K562 (cell line): Measurements from ENCODE around the gene RGS3. TPM values are rescaled to one million over a fixed set of nuclear protein-coding genes. Genes with fewer than 3 reads are reported as not detected.

Source experiments
- ATAC-seq: fragments of 200-7000 bp; cut with Tn5 transposase; 3 replicates; pipeline ENCODE4 v1.9.1; 2020; ENCODE audit warnings: moderate library complexity
- BruUV-seq: library from RNA; stranded (reverse); fragments of 400-500 nt; replicated peaks from 2 replicates; lab custom pipeline; 2021; lab: Mats Ljungman, UMichigan
- CTCF ChIA-PET: fragments of 300-600 bp; formaldehyde crosslinking; extraction: SDS; loops from one replicate; lab custom pipeline; 2021; ENCODE audit warnings: low intra/inter-chr PET ratio; lab: Yijun Ruan, JAX
- POLR2A ChIA-PET: fragments of 300-600, 350-650 bp; sonication (Branson Sonifier 250); formaldehyde crosslinking; extraction: SDS; loops from one replicate; lab custom pipeline; 2021; ENCODE audit warnings: antibody characterized with exemption, inconsistent platforms; lab: Yijun Ruan, JAX
- DNase-seq, 4 experiments: peaks; one replicate each; pipeline versions ENCODE4 v3.0.0 to v3.0.0-alpha.2; 2011 to 2018; ENCODE audit warnings: low spot score in 3 of 4, mixed read lengths in 3 of 4; ENCODE audit errors: extremely low read depth in 1 of 4
- FAIRE-seq: peaks from 2 replicates; lab custom pipeline; 2011; peaks lifted over from hg19 to GRCh38; lab: Jason Lieb, UNC
- H2AFZ ChIP-seq: 2 replicates; pipeline ENCODE4 v1.6.0; 2011; ENCODE audit warnings: low read depth, low read length, control low read depth, inconsistent platforms
- H3K27ac ChIP-seq: fragments of 200-600 bp; 3 replicates; pipeline ENCODE4 v1.8.0; 2011; ENCODE audit warnings: low read depth, mild to moderate bottlenecking, control low read depth, inconsistent platforms, low read length, moderate library complexity, mixed read lengths; ENCODE audit errors: extremely low read depth
- H3K27me3 ChIP-seq, 2 experiments: fragments of 300-600 bp in 1 of 2; 2 replicates in 1 of 2; 3 replicates in 1 of 2; pipeline versions ENCODE4 v1.6.0 to v1.8.0; 2011; ENCODE audit warnings: inconsistent platforms in 2 of 2, low read length in 2 of 2, mild to moderate bottlenecking in 1 of 2, mixed read lengths in 1 of 2, moderate library complexity in 1 of 2; ENCODE audit not compliant: control insufficient read depth in 2 of 2, insufficient read depth in 2 of 2
- H3K36me3 ChIP-seq: fragments of 300-600 bp; 3 replicates; pipeline ENCODE4 v1.8.0; 2011; ENCODE audit warnings: mild to moderate bottlenecking, low read length, inconsistent platforms; ENCODE audit not compliant: control insufficient read depth, insufficient read depth
- H3K4me1 ChIP-seq, 2 experiments: fragments of 200-600 bp in 1 of 2; replicated peaks in 1 of 2; 2 replicates in 1 of 2; 3 replicates in 1 of 2; pipeline versions ENCODE4 v1.5.1 to v1.8.0; 2011; ENCODE audit warnings: inconsistent platforms in 2 of 2, low read length in 2 of 2, mild to moderate bottlenecking in 1 of 2, mixed read lengths in 1 of 2, moderate library complexity in 1 of 2; ENCODE audit not compliant: control insufficient read depth in 2 of 2, insufficient read depth in 2 of 2
- H3K4me2 ChIP-seq: 2 replicates; pipeline ENCODE4 v1.6.1; 2011; ENCODE audit warnings: low read length, control low read depth, inconsistent platforms, mixed read lengths; ENCODE audit not compliant: insufficient read depth
- H3K4me3 ChIP-seq: fragments of 200-600 bp; sonication (generic), shearing (Covaris generic); 2 replicates; pipeline ENCODE4 v1.5.1; 2016; ENCODE audit warnings: control low read depth, inconsistent platforms
- H3K79me2 ChIP-seq: fragments of 200-600 bp; 3 replicates; pipeline ENCODE4 v1.8.0; 2011; ENCODE audit warnings: low read length, inconsistent platforms; ENCODE audit not compliant: control insufficient read depth, insufficient read depth
- H3K9ac ChIP-seq, 2 experiments: 2 replicates each; pipeline versions ENCODE4 v1.6.0 to v1.6.1; 2011; ENCODE audit warnings: low read depth in 2 of 2, low read length in 2 of 2, control low read depth in 1 of 2, inconsistent platforms in 1 of 2, mild to moderate bottlenecking in 1 of 2, mixed read lengths in 1 of 2; ENCODE audit not compliant: insufficient read depth in 1 of 2
- H3K9me1 ChIP-seq: one replicate; pipeline ENCODE4 v1.6.0; 2011; ENCODE audit warnings: inconsistent platforms, mild to moderate bottlenecking, low read length, moderate library complexity; ENCODE audit not compliant: control insufficient read depth, insufficient read depth
- H3K9me3 ChIP-seq: replicated peaks from 2 replicates; pipeline ENCODE4 v1.5.1; 2011; ENCODE audit warnings: low read depth, low read length, inconsistent platforms; ENCODE audit not compliant: control insufficient read depth, insufficient read depth
- H4K20me1 ChIP-seq: replicated peaks from 2 replicates; pipeline ENCODE4 v1.6.1; 2011; ENCODE audit warnings: low read length, inconsistent platforms, mixed read lengths; ENCODE audit not compliant: control insufficient read depth, insufficient read depth
- CAMTA2 ChIP-seq: fragments of 250-450 bp; sonication (Bioruptor Pico); conservative IDR thresholded peaks from 2 replicates; pipeline ENCODE4 v1.5.1; 2022
- FOXP1 ChIP-seq: sonication (generic); formaldehyde crosslinking; IDR thresholded peaks from 2 replicates; pipeline ENCODE4 v1.8.0; 2022; ENCODE audit warnings: mild to moderate bottlenecking, missing genetic modification reagents
- KHSRP ChIP-seq: fragments of 450-650 bp; IDR thresholded peaks from 2 replicates; pipeline ENCODE4 v1.6.1; 2017
- MYC ChIP-seq, 2 experiments: fragments of 250-450 bp in 1 of 2; sonication (Bioruptor Pico) in 1 of 2; IDR thresholded peaks; 2 replicates each; pipeline versions ENCODE4 v1.5.1 to v1.6.1; 2012 to 2021; ENCODE audit warnings: low read depth in 2 of 2, borderline replicate concordance in 1 of 2, improper control_type of control experiment in 1 of 2, low read length in 1 of 2, mild to moderate bottlenecking in 1 of 2, moderate library complexity in 1 of 2
- NCOR1 ChIP-seq: fragments of 450-650 bp; IDR thresholded peaks from 2 replicates; pipeline ENCODE4 v1.6.1; 2016; ENCODE audit warnings: mild to moderate bottlenecking, moderate library complexity
- PHF20 ChIP-seq: fragments of 450-650 bp; IDR thresholded peaks from 2 replicates; pipeline ENCODE4 v1.6.1; 2018; ENCODE audit not compliant: partially characterized antibody
- POLR3G ChIP-seq: IDR thresholded peaks from 2 replicates; pipeline ENCODE4 v1.6.1; 2011; ENCODE audit not compliant: insufficient read length, insufficient replicate concordance; ENCODE audit errors: extremely low read depth
- SIRT6 ChIP-seq: IDR thresholded peaks from one replicate; pipeline ENCODE4 v1.6.1; 2012; ENCODE audit warnings: low read depth, mild to moderate bottlenecking, control low read depth, inconsistent platforms, low read length, moderate library complexity
- SP1 ChIP-seq: sonication (generic); formaldehyde crosslinking; IDR thresholded peaks from 2 replicates; pipeline ENCODE4 v1.8.1; 2022; ENCODE audit warnings: mild to moderate bottlenecking, missing genetic modification reagents
- ZC3H8 ChIP-seq: fragments of 450-650 bp; IDR thresholded peaks from 2 replicates; pipeline ENCODE4 v1.6.1; 2017
- ZNF518B ChIP-seq: fragments of 250-450 bp; sonication (Bioruptor Pico); IDR thresholded peaks from 2 replicates; pipeline ENCODE4 v1.5.0; 2021; ENCODE audit warnings: mild to moderate bottlenecking, moderate library complexity
- WGBS: fragments of 100-300 bp; shearing (Covaris generic); methylation state at CpG from one replicate; pipeline ENCODE4 v1.1.6; 2016; ENCODE audit warnings: low coverage, mixed read lengths; ENCODE audit not compliant: insufficient coverage; ENCODE audit errors: missing lambda C conversion rate; 5-methylcytosine and 5-hydroxymethylcytosine counted together
- in situ Hi-C: fragments of 300-500 bp; cut with MboI; formaldehyde crosslinking; loops from 4 replicates; pipeline ENCODE4 v1.15.0; 2018; ENCODE audit warnings: inconsistent platforms, mixed read lengths
- intact Hi-C: fragments of 100-400 bp; cut with micrococcal nuclease; formaldehyde crosslinking; loops from 2 replicates; pipeline ENCODE4 v1.14.2; 2022
- polyA plus RNA-seq, 8 experiments: library from polyadenylated mRNA; depleted of rRNA in 4 of 8; stranded (reverse) in 5 of 8; unstranded in 3 of 8; fragments of >200 nt; fragmentation: Nextera tagmentation in 2 of 8; fragmentation: Illumina TruSeq in 1 of 8; extraction: Ambion mirVana in 2 of 8; extraction: Trizol in 1 of 8; gene quantifications; 2 replicates each; pipeline versions ENCODE4 v1.2.1 to v1.2.3, GENCODE V29; 2011 to 2014; ENCODE audit warnings: inconsistent platforms in 1 of 8, missing spikeins in 1 of 8
- total RNA-seq, 7 experiments: library from RNA; depleted of rRNA in 6 of 7; stranded (reverse); fragments of >200 nt in 6 of 7; fragmentation: Illumina TruSeq in 2 of 7; extraction: Trizol in 2 of 7; gene quantifications; 2 replicates each; pipeline versions ENCODE4 v1.2.1 to v1.2.3, GENCODE V29; 2011 to 2021; ENCODE audit warnings: low replicate concordance in 1 of 7
- TF ChIP-seq, protein P1 (sequence below), 2 experiments: fragments of 450-650 bp; IDR thresholded peaks; 2 replicates each; pipeline ENCODE4 v1.6.1; 2016; ENCODE audit warnings: mild to moderate bottlenecking in 2 of 2, borderline replicate concordance in 1 of 2, low read depth in 1 of 2, moderate library complexity in 1 of 2

RGS3 gene
- total and polyA plus RNA-seq, 9 of the 15 experiments (the other 6 are each of a cell fraction or from before 2014, with no cell fraction given) = 0.08 to 2.9 (median 0.95) TPM

DNA sequence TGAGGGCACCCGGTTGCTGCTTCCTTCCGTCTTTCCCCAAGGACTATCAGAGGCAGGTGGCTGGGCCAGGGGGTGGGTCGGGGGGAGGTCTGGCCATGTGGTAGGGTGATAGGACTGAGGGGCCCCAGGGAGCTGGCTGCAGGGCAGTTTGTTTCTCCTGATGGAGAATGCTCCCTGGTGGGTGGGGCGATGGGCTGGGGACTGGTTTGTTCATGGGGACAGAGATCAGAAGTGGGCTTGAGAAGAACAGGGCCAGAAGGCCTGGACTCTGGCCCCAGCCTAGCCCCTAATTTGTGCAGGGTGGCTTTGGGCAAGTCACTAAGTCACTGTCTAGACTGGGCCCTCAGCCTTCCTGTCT lies 117.4 kb downstream of the RGS3 start:
- Histone ChIP-seq H3K9ac (no peak overlapping the region), H3K27ac (no peak overlapping the region), H3K4me2 (no peak overlapping the region), H3K9me1 (no peaks in the 10 kb centered on the region), H3K36me3 (no peaks in the 10 kb centered on the region), H3K79me2 (no peaks in the 10 kb centered on the region), H2AFZ (no peak overlapping the region), H3K27me3 (no peaks in the 10 kb centered on the region), H3K9me3 (no peaks in the 10 kb centered on the region), H3K4me1 (peaks cover 18 to 23% of the 10 kb centered on the region in 2 experiments; a peak in 4 of 5 replicates), H4K20me1 (0 out of 2 replicates have a peak, but pooled peaks cover 5% of the 10 kb centered on the region), H3K4me3 (no peak overlapping the region)
- BruUV-seq = no TSS peak
- ChIA-PET CTCF (no interaction called here), POLR2A (no interaction called here)
- ATAC-seq = no peak
- no peak for FAIRE-seq
- WGBS = 74% methylated on average over 4 of the region's 4 CpGs
- in situ Hi-C loops = no loop called here
- no peak for DNase-seq
- intact Hi-C loops = no loop called here
- TF ChIP-seq NCOR1 (no peak), MYC (IDR thresholded peaks at IDR 0.05; ENCODE audit: low read depth, low read length) (no peak), MYC (CRISPR knock-in tag; IDR thresholded peaks at IDR 0.05; ENCODE audit: borderline replicate concordance, low read depth) (no peak), ZNF518B (CRISPR knock-in tag) (no peak), POLR3G (no peak), PHF20 (no peak), SIRT6 (no peak), ZC3H8 (no peak), SP1 (CRISPR knock-in tag) (no peak), FOXP1 (no peak), KHSRP (no peak), CAMTA2 (CRISPR knock-in tag) (no peak)
- TF ChIP-seq, protein P1, sequence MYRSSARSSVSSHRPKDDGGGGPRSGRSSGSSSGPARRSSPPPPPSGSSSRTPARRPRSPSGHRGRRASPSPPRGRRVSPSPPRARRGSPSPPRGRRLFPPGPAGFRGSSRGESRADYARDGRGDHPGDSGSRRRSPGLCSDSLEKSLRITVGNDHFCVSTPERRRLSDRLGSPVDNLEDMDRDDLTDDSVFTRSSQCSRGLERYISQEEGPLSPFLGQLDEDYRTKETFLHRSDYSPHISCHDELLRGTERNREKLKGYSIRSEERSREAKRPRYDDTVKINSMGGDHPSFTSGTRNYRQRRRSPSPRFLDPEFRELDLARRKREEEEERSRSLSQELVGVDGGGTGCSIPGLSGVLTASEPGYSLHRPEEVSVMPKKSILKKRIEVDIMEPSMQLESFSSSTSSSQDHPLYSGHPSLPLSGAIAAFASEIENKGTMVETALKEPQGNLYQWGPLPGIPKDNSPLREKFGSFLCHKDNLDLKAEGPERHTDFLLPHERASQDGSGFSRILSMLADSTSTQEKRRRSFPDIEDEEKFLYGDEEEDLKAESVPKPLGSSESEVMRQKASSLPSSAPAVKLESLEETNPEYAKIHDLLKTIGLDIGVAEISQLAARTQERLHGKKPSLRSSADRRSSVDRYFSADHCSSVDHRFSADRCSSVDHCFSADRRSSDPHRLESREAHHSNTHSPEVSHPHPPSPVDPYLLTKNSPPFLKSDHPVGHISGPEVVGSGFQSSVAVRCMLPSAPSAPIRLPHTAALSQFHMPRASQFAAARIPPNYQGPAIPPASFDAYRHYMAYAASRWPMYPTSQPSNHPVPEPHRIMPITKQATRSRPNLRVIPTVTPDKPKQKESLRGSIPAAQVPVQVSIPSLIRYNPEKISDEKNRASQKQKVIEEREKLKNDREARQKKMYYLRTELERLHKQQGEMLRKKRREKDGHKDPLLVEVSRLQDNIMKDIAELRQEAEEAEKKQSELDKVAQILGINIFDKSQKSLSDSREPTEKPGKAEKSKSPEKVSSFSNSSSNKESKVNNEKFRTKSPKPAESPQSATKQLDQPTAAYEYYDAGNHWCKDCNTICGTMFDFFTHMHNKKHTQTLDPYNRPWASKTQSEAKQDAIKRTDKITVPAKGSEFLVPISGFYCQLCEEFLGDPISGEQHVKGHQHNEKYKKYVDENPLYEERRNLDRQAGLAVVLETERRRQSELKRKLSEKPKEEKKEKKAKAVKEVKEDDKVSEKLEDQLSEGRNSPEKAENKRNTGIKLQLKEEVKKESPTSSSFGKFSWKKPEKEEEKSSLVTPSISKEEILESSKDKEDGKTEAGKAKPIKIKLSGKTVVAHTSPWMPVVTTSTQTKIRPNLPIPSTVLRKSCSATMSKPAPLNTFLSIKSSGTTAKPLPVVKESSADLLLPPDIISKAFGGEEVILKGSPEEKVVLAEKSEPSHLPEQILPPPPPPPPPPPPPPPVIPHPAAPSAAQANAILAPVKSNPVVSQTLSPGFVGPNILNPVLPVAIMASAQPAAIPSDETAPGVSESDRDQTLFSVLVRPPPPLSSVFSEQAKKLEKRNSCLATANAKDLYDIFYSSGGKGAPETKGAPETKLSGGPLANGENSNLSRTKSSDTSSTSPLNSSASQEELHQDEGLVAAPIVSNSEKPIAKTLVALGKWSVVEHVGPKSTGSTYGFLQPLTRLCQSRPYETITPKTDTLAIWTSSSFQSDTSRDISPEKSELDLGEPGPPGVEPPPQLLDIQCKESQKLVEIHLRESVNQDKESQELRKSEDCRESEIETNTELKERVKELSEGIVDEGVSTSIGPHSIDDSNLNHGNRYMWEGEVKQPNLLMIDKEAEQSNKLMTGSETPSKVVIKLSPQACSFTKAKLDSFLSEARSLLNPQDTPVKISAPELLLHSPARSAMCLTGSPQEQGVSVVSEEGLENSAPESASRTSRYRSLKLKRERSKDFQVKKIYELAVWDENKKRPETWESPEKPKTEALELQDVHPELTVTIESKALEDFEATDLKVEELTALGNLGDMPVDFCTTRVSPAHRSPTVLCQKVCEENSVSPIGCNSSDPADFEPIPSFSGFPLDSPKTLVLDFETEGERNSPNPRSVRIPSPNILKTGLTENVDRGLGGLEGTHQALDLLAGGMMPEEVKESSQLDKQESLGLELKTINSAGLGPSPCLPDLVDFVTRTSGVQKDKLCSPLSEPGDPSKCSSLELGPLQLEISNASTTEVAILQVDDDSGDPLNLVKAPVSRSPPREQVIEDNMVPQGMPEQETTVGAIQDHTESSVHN (IDR thresholded peaks at IDR 0.05; ENCODE audit: borderline replicate concordance in 1 of 2, low read depth in 1 of 2) = no peak
